Middle frontal gyrus (tissue), 1 donor: ENCODE results near the gene ALKBH2.
"Not testable (repeated sequence)": the region's sequence is repeated elsewhere in the genome, so short reads cannot be mapped to it uniquely, and the experiment has no call there.

Experiments used
- DNase-seq: peaks from one replicate; pipeline ENCODE4 v3.0.0-alpha.2; 2015; ENCODE audit warnings: low spot score; ENCODE audit errors: extremely low spot score

Gene ALKBH2

DNA sequence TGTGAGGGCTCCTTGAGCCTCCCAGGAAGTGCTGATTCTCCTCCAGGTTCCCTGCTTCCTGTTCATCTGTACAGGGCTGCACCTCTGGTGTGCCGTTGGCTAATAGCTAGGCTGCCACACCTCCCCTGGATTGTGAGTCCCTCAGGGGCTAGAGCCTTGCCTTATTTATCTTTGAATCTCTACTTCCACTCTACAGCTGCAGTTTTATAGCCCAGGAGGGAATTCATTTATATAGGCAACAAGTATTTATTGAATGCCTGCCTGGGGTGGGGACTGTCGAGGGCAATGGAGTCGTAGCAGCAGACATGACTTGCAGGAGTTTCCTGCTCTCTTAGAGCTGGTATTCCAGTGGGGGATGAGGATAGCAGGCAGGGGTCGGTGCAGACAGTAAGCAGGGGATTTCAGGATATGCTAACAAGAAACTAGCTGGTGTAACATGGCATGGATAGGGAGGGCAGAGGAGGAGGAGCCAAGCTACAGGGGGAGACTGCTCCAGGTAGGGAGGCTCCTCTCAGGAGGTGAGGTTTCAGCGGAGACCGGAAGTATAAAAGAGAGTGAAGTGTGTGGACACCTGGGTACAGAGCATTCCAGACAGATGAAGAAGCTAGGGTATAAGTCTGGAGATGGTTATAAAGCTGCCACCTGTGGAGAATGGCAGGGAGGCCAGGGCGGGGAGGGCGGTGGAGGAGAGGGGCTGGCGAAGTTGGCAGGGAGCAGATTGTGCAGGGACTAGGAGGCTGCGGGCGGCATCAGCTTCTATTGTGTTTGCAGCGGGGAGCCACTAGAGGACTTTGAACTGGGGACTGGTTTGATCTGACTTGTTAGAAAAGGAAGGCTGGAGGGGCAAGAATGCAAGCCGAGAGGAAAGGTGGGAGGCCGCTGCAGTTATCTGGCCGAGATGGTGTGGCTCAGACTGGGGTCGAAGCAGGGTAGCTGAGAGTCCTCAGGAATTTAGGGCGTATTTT, 23.7 kb downstream of the ALKBH2 start:
- DNase-seq = no peak

DNA sequence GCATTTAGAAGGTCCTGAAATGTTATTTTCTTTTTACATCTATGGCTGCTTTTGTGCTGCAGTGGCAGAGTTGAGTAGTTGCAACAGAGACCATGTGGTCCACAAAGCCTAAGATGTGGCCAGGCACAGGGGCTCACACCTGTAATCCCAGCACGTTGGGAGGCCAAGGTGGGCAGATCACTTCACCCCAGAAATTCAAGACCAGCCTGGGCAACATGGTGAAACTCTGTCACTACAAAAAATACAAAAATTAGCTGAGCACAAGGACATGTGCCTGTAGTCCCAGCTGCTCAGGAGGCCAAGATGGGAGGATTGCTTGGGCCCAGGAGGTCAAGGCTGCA, 27.4 kb downstream of the ALKBH2 start:
- DNase-seq = no peak

DNA sequence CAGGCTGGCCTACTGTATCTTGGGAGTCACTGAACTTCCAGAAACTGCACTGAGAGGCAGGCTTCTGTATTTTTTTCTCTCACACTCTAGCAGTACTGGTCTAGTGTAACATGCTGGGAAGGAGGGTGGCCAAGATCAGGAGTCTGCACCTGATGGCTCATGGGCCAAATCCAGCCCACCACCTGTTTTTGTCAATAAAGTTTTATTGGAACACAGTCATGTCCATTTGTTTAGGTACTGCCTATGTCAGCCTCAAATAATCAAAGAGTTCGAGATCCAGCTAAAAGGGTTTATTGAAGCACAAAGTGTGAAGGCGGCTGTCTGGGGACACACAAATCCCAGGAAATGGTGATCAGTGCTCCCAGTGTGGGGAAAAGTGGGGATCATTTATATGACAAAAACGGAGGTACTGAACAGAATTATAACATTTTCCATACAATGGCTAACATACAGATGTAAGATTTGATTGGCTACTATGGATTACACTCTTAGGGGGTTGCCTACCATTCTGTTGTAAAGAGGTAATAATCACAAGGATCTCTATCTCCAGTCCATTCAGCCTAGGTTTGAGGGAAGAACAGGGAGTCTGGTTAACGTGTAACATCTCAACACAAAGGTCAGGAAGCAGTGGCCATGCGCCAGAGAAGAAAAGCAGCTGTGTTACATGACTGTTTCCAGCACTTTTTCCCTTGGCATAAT, 28.0 kb downstream of the ALKBH2 start:
- no peak for DNase-seq

DNA sequence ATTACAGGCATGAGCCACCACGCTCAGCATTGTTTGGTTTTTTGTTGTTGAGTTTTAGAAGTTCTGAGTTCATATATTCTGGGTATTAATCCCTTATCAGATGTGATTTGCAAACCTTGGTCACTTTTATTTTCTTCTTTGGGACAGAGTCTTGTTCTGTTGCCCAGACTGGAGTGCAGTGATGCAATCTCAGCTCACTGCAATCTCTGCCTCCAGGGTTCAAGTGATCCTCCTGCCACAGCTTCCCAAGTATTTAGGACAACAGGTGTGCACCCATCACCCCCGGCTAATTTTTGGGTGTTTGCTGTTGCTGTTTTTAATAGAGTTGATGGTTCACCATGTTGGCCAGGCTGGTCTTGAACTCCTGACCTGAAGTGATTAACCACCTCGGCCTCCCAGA, 29.1 kb downstream of the ALKBH2 start:
- no peak for DNase-seq

DNA sequence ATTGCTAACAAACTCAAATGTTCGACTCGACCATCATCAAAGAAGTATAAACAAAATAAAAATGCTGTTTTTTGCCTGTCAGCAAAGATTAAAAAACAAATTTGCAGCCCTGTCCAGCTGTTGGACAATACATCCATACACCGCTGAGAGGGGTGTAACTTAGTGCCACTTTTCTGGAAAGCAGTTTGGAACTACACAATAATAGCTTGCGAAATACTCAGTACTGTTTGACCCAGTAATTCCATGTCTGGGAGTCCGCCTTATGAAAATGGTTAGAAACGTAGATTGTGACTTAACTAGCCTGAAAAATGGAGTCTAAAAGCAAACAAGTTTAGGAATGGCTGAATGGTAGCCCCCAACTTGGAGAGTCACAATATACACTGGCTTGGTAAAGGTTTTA, 34.5 kb downstream of the ALKBH2 start:
- no peak for DNase-seq

DNA sequence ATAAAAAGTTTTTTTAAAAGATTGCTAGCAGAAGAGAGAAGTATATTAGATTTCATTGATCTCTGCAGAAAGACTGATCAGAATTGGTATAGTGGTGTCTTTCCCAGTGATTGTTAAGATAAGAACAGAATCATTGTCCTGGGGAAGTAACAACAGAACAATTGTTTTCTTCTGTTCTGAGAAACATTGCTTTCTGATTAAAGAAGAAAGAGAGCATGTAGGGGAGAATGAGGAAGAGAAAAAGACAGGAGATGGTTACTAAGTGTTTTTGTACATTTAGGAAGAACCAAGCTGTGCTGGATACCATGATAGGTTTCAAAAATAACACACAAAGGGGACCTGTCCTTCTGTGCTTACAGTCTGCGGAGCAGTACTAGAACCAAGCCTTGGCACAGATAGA, 35.9 kb downstream of the ALKBH2 start:
- peak; percentile 38 for DNase-seq

DNA sequence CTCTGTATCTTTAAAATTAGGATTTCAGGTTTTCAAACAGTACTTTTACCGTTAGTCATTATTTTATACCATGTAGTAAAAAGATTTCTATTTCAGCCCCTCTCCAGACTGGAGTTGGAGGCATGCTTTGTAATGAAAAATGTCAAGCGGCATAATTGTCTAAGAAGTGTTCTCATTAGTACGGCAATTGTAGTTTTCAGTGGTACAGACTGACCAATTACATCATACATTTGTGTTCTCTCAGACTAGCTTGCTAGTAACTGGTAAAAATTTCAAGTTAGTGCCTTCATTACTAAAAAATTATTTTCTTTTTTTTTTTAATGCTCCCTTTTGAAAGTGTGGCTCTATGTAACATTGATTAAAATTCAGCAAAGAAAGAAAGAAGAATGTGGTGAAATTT, 36.4 kb downstream of the ALKBH2 start:
- no peak for DNase-seq

DNA sequence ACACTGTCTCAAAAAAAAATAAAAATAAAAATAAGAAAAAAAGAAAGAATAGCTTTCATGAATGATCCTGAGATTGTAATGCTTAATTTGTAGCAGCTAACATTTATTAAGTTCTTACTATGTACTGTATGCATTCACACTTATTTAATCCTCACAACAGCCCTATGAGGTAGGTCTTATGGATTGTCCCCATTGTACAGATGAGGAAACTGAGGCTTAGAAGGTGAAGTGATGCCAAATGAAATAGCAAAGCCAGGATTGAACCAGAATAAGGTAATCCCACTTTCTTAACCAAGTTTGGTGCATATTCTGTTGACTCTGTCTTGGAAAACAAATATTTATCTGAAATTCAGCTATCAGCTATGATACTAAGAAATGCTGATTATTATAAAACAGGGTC, 38.8 kb downstream of the ALKBH2 start:
- DNase-seq = no peak

DNA sequence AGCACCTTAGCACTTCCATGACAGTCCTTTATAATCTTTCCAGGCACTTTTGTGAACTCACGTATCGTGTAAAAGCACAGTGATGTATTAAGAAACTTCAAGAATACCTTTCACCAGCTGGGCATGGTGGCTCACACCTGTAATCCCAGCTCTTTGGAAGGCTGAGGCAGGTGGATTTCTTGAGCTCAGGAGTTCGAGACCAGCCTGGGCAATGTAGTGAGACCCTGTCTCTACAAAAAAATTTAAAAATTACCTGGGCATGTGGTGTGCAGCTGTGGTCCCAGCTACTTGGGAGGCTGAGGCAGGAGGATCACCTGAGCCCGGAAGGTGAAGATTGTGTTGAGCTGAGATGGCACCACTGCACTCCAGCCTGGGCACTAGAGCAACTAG, 39.2 kb downstream of the ALKBH2 start:
- not testable (repeated sequence) for DNase-seq

DNA sequence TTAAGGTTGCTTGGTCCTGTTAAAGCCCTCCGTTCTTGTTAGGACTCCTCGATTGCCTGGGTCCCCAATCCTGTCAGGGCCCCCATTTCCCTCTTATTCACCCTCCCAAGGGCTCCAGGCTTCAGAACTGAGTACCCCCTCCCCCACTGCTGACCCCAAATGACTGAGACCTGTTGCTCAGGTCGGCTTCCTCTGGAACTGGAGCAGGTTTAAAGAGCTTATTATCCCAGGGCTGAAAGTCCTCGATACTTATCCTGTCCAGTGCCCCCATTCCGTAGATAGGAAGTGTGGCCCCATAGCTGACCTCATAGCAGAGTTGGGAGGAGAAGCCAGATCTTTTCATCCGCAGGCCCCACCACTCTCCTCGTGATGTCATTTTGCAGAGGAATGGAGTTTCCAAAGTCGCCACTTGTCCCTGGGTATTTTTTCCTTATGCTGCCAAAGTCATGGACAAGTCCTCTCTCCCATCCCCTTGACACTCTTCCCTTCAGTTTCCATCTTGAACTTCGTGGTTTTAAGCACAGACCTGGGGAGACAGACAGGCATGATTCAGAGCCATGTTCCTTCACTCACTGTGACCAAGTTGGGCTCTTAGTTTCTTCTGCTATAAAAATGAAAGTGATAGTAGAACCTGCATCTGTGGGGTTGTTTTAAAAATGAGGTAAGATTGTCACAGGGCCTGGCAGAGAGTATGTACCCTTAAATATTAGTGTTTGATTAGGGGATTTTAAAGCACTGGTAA, 39.7 kb downstream of the ALKBH2 start:
- no peak for DNase-seq

DNA sequence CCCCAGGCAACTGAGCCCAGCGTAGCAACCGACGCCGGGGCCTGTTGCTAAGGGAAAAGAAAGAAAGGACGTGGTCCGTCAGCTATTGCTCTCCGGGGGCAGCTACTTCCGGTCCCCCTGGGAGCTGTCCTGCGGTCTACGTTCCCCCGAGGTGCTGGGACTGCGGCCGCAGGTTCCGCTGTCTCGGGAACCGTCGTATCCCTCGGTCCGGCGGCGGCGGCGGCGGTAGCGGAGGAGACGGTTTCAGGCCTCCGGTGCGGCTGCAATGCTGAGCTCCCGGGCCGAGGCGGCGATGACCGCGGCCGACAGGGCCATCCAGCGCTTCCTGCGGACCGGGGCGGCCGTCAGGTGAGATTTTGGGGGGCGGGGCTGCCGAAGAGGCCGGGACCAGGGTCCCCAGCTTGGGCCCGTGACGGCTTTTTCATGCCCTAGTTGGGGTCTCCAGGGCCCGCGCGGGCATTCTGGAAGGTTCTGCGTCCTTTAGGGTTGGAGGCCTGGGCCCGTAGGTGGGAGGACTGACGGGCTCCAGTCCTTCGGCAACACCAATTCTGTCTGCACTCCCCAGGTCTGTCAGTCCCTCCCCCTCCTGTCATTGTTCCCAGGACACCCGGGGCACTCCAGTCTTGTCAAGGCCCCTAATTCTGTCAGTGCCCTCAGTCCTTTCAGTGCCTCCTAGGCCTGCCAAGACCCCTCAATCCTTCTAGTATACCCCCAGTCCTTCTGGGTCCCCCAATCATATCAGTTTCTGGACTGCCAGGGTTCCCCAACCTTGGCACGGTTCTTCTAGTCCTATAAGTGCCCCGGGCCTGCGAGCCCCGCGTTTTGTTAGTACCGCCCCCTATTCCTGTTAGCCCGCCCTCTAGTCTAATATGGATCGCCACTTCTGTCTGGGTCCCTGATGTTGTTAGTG, 40.6 kb downstream of the ALKBH2 start, which contains the start of gene USP30:
TSS of gene USP30 (plus strand) at position 163 of the 910 bp plus-strand sequence. CDS start at position 266, 103 bp downstream.
- peak; percentile 72 for DNase-seq

DNA sequence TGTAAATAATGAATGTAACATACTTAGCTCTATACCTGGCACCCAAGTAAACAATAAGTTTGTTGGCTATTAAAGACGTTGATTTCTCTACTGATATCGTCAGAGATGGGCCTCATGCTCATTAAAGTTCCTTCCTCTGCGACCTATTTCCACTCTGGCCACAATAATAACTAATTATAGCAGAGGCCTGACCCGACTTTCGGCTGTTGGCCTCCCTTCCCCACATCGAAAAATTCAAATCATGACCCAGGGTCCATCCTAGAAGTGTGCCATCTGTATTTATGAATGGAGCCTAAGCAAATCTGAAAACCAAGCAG, 41.2 kb downstream of the ALKBH2 start:
- no peak for DNase-seq

DNA sequence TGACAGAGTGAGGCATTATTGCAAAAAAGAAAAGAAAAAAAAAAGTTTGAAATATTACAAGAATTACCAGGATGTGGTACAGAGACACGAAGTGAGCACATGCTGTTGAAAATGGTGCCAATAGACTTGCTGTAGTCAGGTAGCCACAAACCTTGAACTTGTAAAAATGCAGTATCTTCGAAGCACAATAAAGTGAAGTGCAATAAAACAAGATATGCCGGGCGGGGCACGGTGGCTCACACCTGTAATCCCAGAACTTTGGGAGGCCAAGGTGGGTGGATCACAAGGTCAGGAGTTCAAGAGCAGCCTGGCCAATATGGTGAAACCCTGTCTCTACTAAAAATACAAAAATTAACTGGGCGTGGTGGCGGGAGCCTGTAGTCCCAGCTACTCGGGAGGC, 43.5 kb downstream of the ALKBH2 start:
- not testable (repeated sequence) for DNase-seq

DNA sequence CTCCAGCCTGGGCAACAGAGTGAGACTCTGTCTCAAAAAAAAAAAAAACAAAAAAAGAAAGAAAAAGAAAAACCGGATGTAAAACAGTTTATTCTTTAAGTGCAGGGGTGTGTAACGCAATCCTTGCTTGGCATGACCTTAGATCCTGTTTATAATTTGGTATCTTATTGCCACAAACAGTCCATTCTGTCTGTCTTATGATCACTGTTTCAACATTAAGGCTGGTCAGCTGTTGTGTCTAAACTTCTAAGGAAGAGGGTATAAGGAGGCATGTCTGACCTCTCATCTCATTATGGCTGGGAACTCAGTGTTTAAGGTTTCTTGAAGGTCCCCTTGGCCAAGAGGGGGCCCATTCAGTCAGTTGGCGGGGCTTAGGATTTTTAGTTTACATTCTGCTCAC, 44.6 kb downstream of the ALKBH2 start:
- DNase-seq = not testable (repeated sequence)

DNA sequence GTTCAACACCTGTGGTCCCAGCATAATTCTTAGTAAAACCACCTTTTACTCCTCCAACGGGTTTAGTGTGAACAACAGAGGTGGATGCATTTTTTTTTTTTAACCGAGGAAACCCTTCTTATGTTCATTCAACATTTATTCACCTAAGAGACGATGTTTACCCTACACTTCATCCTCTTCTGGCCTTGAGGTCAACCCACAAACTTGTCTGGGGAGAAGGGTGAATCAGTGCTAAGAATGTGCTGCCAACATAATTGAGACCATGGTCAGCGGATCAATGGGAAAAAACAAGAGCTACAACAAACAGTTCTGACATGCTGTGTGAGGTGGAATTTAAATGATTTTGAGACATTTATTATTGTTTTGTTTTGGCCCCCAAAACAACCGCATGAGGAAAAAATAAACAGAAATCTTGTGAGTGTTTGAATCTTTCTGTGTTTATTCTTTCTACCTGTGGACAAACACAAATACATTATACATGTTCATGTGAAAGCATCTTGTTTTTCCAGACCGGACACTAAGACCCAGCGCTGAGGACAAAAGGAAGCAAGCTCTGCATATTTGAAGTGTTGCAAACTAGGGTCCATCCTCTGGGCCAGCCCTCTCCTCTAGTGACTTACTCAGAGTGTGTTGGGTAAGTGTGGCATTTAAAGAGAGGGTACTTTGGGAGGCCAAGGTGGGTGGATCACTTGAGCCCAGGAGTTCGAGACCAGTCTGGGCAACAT, 46.0 kb downstream of the ALKBH2 start:
- no peak for DNase-seq

DNA sequence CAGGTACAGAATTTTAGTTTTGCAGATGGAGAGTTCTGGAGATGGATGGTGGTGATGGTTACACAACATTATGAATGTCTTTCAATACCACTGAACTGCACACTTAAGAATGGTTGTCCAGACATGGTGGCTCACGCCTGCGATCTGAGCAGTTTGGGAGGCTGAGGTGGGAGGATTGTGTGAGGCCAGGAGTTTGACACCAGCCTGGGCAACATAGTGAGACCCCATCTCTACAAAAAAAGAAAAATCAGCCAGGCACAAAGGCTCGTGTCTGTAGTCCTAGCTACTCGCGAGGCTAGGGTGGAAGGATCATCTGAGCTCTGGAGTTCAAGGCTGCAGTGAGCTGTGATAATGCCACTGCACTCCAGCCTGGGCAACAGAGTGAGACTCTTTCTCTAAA, 49.0 kb downstream of the ALKBH2 start:
- no peak for DNase-seq
